A549 (cell line): ENCODE data around the gene EFHC1. TPM values are rescaled to one million over a fixed set of nuclear protein-coding genes. Genes with fewer than 3 reads are reported as not detected.
A peak's percentile ranks its signal among the peaks of the same experiment; 100 is the strongest.

Experiments
- ATAC-seq, 2 experiments: fragments of 200-7000 bp in 1 of 2; fragments of >200 bp in 1 of 2; cut with Nextera tagmentation in 1 of 2; cut with Tn5 transposase in 1 of 2; 3 replicates each; pipeline versions ENCODE4 v1.8.0 to v1.9.1; 2018 to 2020; ENCODE audit warnings: mild to moderate bottlenecking in 1 of 2, moderate library complexity in 1 of 2
- CTCF ChIA-PET: fragments of 300-600 bp; sonication (Branson Sonifier 250); formaldehyde crosslinking; extraction: SDS; loops from one replicate; lab custom pipeline; 2021; ENCODE audit warnings: antibody characterized with exemption, inconsistent platforms; lab: Yijun Ruan, JAX
- POLR2A ChIA-PET: fragments of 350-600 bp; formaldehyde crosslinking; extraction: SDS; loops from one replicate; lab custom pipeline; 2021; ENCODE audit warnings: antibody characterized with exemption, inconsistent platforms; lab: Yijun Ruan, JAX
- DNase-seq, 2 experiments: peaks; one replicate each; pipeline versions ENCODE4 v3.0.0 to v3.0.0-alpha.2; 2011 to 2016; ENCODE audit warnings: low read depth in 1 of 2, low spot score in 1 of 2
- FAIRE-seq: peaks from 2 replicates; lab custom pipeline; 2011; peaks lifted over from hg19 to GRCh38; lab: Jason Lieb, UNC
- H3K27ac ChIP-seq, 2 experiments: fragments of >200 bp; sonication (Bioruptor Twin); formaldehyde crosslinking; 3 replicates each; pipeline ENCODE4 v1.5.1; 2016 to 2017
- H3K4me1 ChIP-seq: fragments of >200 bp; sonication (Bioruptor Twin); formaldehyde crosslinking; 3 replicates; pipeline ENCODE4 v1.6.1; 2016
- H3K4me2 ChIP-seq: fragments of >200 bp; sonication (Bioruptor Twin); formaldehyde crosslinking; 3 replicates; pipeline ENCODE4 v1.6.1; 2016
- H3K4me3 ChIP-seq: fragments of >200 bp; sonication (Bioruptor Twin); formaldehyde crosslinking; 3 replicates; pipeline ENCODE4 v1.5.1; 2016
- H3K9me3 ChIP-seq: fragments of >200 bp; sonication (Bioruptor Twin); formaldehyde crosslinking; 3 replicates; pipeline ENCODE4 v1.6.1; 2016
- CEBPB ChIP-seq, 2 experiments: fragments of >200 bp in 1 of 2; sonication (Bioruptor Twin) in 1 of 2; formaldehyde crosslinking in 1 of 2; IDR thresholded peaks; 2 replicates each; pipeline ENCODE4 v1.6.1; 2012 to 2016
- CHD2 ChIP-seq: fragments of 150-350 bp; IDR thresholded peaks from 2 replicates; pipeline ENCODE4 v1.6.1; 2014; ENCODE audit warnings: low read length; ENCODE audit not compliant: partially characterized antibody
- CHD4 ChIP-seq: fragments of 200-600 bp; sonication (generic); IDR thresholded peaks from 2 replicates; pipeline ENCODE4 v1.6.1; 2016; ENCODE audit warnings: antibody characterized with exemption, mild to moderate bottlenecking, borderline replicate concordance
- EHMT2 ChIP-seq: fragments of 200-600 bp; sonication (generic); IDR thresholded peaks from 2 replicates; pipeline ENCODE4 v1.6.1; 2016; ENCODE audit warnings: antibody characterized with exemption, low read depth, mild to moderate bottlenecking, moderate library complexity
- ELK1 ChIP-seq: fragments of 150-350 bp; IDR thresholded peaks from 2 replicates; pipeline ENCODE4 v1.6.1; 2014; ENCODE audit warnings: low read depth, mild to moderate bottlenecking, low read length
- ESRRA ChIP-seq: fragments of 150-350 bp; IDR thresholded peaks from 2 replicates; pipeline ENCODE4 v1.6.1; 2014; ENCODE audit warnings: mild to moderate bottlenecking, low read length, borderline replicate concordance
- HOXA7 ChIP-seq: fragments of 250-450 bp; sonication (Bioruptor Pico); IDR thresholded peaks from 2 replicates; pipeline ENCODE4 v1.5.0; 2020; ENCODE audit warnings: mild to moderate bottlenecking, moderate library complexity
- HOXB13 ChIP-seq: fragments of 250-450 bp; sonication (Bioruptor Pico); IDR thresholded peaks from 2 replicates; pipeline ENCODE4 v1.5.0; 2020; ENCODE audit warnings: low read depth, mild to moderate bottlenecking, moderate library complexity
- HOXB5 ChIP-seq: fragments of 250-450 bp; sonication (Bioruptor Pico); IDR thresholded peaks from 2 replicates; pipeline ENCODE4 v1.5.0; 2020; ENCODE audit warnings: mild to moderate bottlenecking, moderate library complexity
- JUN ChIP-seq, 2 experiments: fragments of >200 bp; sonication (Bioruptor Twin); formaldehyde crosslinking; IDR thresholded peaks; 2 replicates in 1 of 2; 3 replicates in 1 of 2; pipeline ENCODE4 v1.6.1; 2016 to 2017
- KDM5A ChIP-seq: fragments of 200-600 bp; sonication (generic); IDR thresholded peaks from 2 replicates; pipeline ENCODE4 v1.6.1; 2016; ENCODE audit warnings: antibody characterized with exemption, mild to moderate bottlenecking
- MAFK ChIP-seq: fragments of 450-650 bp; IDR thresholded peaks from 2 replicates; pipeline ENCODE4 v1.6.1; 2014; ENCODE audit not compliant: partially characterized antibody
- MYC ChIP-seq: IDR thresholded peaks from 2 replicates; pipeline ENCODE4 v1.6.1; 2012; ENCODE audit warnings: mild to moderate bottlenecking, inconsistent platforms, low read length, improper control_type of control experiment, borderline replicate concordance
- NR3C1 ChIP-seq: fragments of >200 bp; sonication (Bioruptor Twin); formaldehyde crosslinking; IDR thresholded peaks from 3 replicates; pipeline ENCODE4 v1.6.1; 2017
- RAD21 ChIP-seq, 2 experiments: fragments of >200 bp in 1 of 2; sonication (Bioruptor Twin) in 1 of 2; formaldehyde crosslinking in 1 of 2; IDR thresholded peaks in 1 of 2; conservative IDR thresholded peaks in 1 of 2; 2 replicates in 1 of 2; 3 replicates in 1 of 2; pipeline ENCODE4 v1.6.1; 2012 to 2018; ENCODE audit warnings: inconsistent platforms in 1 of 2
- RCOR1 ChIP-seq: fragments of 150-350 bp; IDR thresholded peaks from 2 replicates; pipeline ENCODE4 v1.6.1; 2014; ENCODE audit warnings: antibody characterized with exemption, low read length, low read depth
- SMC3 ChIP-seq: fragments of >200 bp; sonication (Bioruptor Twin); formaldehyde crosslinking; IDR thresholded peaks from 3 replicates; pipeline ENCODE4 v1.6.1; 2018; ENCODE audit warnings: inconsistent platforms
- TP53 ChIP-seq: fragments of 250-450 bp; sonication (Bioruptor Pico); IDR thresholded peaks from 2 replicates; pipeline ENCODE4 v1.5.0; 2021; ENCODE audit warnings: mild to moderate bottlenecking, moderate library complexity
- ZC3H11A ChIP-seq: fragments of 450-650 bp; IDR thresholded peaks from 2 replicates; pipeline ENCODE4 v1.6.1; 2014; ENCODE audit warnings: antibody characterized with exemption, mild to moderate bottlenecking
- ZFP36 ChIP-seq: fragments of 450-650 bp; IDR thresholded peaks from 2 replicates; pipeline ENCODE4 v1.6.1; 2014; ENCODE audit warnings: borderline replicate concordance; ENCODE audit not compliant: partially characterized antibody
- WGBS: methylation state at CpG from one replicate; pipeline ENCODE4 v1.1.6; 2017; ENCODE audit errors: missing lambda C conversion rate; 5-methylcytosine and 5-hydroxymethylcytosine counted together
- polyA plus RNA-seq, 4 experiments: library from polyadenylated mRNA; depleted of rRNA in 3 of 4; stranded (reverse); fragments of >200 nt; fragmentation: RNase III in 1 of 4; extraction: RNeasy Plus Mini Kit Qiagen cat#74134 plus additional on column Dnase treatment in 1 of 4; gene quantifications; 2 replicates in 3 of 4; 3 replicates in 1 of 4; pipeline ENCODE4 v1.2.3, GENCODE V29; 2011 to 2017
- TF ChIP-seq, protein P1 (sequence below): fragments of 450-650 bp; IDR thresholded peaks from 2 replicates; pipeline ENCODE4 v1.6.1; 2014; ENCODE audit warnings: antibody characterized with exemption
- TF ChIP-seq, protein P2 (sequence below): IDR thresholded peaks from 2 replicates; pipeline ENCODE4 v1.6.1; 2012; ENCODE audit warnings: low read depth, borderline replicate concordance

EFHC1 gene
- polyA plus RNA-seq, 2 of the 4 experiments (the other 2 are of a cell fraction): 14.0 to 46.7 TPM

GRCh38 chr6:52547647-52548352 is 127.7 kb downstream of the EFHC1 start:
- H3K4me2 ChIP-seq: peak overlapping the region; percentile 27; the same call in 2 of the 3 replicates
- WGBS: 65% methylated on average over 7 of the region's 9 CpGs
- CTCF ChIA-PET: interaction anchor here (1.0 to 1.2 kb wide), 2 partner anchors 116 to 136 kb away, joined by 3 read pairs; no protein-coding TSS in a partner anchor
- no peak for FAIRE-seq
- no peaks in the 10 kb centered on the region for H3K9me3 ChIP-seq
- TF ChIP-seq EHMT2: no peak
- TF ChIP-seq HOXB5 (CRISPR knock-in tag): no peak
- no peak for TF ChIP-seq MAFK
- TF ChIP-seq SMC3: no peak
- TF ChIP-seq ELK1: no peak
- TF ChIP-seq HOXB13 (CRISPR knock-in tag): no peak
- no peak for TF ChIP-seq ZFP36
- TF ChIP-seq MYC: no peak
- no peak for TF ChIP-seq CHD2
- TF ChIP-seq, protein P1, sequence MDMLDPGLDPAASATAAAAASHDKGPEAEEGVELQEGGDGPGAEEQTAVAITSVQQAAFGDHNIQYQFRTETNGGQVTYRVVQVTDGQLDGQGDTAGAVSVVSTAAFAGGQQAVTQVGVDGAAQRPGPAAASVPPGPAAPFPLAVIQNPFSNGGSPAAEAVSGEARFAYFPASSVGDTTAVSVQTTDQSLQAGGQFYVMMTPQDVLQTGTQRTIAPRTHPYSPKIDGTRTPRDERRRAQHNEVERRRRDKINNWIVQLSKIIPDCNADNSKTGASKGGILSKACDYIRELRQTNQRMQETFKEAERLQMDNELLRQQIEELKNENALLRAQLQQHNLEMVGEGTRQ: no peak
- no peak for TF ChIP-seq ZC3H11A
- no peak for TF ChIP-seq HOXA7
- TF ChIP-seq ESRRA: no peak
- TF ChIP-seq CHD4: no peak
- TF ChIP-seq NR3C1: no peak
- TF ChIP-seq CEBPB (IDR thresholded peaks at IDR 0.05): no peak
- TF ChIP-seq RCOR1: no peak
- TF ChIP-seq RAD21 (conservative IDR thresholded peaks at IDR 0.05 in 1 of 2, IDR thresholded peaks at IDR 0.05 in 1 of 2): no peak
- no peak for TF ChIP-seq KDM5A
- no peak for TF ChIP-seq JUN (IDR thresholded peaks at IDR 0.05)
- TF ChIP-seq, all 56 proteins: peak for 0
- peaks cover 93% of the 10 kb centered on the region for H3K4me1 ChIP-seq
- H3K4me3 ChIP-seq: no peak overlapping the region
- DNase-seq (no peak), ATAC-seq (no peak)
- H3K27ac ChIP-seq: peak overlapping the region in 1 of 2 experiments; percentile 11; a peak in 1 of 6 replicates
- POLR2A ChIA-PET: no interaction called here

GRCh38 chr6:52548353-52548713 is 128.2 kb downstream of the EFHC1 start:
- Histone ChIP-seq H3K4me2 (no peak overlapping the region), H3K4me3 (no peak overlapping the region), H3K9me3 (no peaks in the 10 kb centered on the region), H3K27ac (no peak overlapping the region), H3K4me1 (peaks cover 93% of the 10 kb centered on the region)
- DNase-seq (no peak), ATAC-seq (no peak), FAIRE-seq (no peak)
- TF ChIP-seq, protein P2, sequence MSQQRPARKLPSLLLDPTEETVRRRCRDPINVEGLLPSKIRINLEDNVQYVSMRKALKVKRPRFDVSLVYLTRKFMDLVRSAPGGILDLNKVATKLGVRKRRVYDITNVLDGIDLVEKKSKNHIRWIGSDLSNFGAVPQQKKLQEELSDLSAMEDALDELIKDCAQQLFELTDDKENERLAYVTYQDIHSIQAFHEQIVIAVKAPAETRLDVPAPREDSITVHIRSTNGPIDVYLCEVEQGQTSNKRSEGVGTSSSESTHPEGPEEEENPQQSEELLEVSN: no peak
- TF ChIP-seq TP53 (CRISPR knock-in tag): no peak
- ChIA-PET CTCF (interaction anchor here (1.0 to 1.7 kb wide), 3 partner anchors 28 to 136 kb away, joined by 3 to 8 read pairs (median 3); no protein-coding TSS in a partner anchor), POLR2A (no interaction called here)
- 87% methylated on average over 7 of the region's 7 CpGs for WGBS
